ENCODE measurements around the gene SLC6A18.
A peak's percentile ranks its signal among the peaks of the same experiment; 100 is the strongest.

DNA sequence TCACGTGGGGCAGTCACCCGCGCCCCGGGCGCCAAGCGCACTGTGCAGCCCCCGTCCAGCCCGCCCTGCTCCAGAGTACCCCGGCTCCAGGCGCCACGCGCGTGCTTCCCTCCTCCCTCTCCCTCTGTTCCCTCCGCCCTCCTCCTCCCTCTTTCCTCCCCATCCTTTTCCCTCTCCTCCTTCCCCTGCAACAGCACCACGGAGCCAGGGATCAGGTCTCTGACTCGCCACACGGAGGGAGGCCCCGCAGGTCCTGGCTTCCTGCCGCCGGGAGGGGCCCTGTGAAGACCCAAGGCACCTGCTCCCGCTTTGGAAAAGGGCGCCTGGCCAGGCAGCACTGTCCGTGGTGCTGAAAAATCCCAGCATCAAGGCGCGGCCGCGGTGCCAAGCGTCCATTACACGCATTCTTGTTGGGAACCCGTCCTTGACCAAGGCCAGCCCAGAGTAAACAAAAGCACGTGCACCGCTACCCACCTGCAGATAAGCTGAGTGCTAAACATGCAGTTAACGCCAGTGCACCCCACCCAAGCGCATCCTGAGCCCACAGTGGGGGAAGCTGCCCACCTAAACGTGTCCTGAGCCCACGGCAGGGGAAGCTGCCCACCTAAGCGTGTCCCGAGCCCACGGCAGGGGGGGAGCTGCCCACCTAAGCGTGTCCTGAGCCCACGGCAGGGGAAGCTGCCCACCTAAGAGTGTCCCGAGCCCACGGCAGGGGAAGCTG is 21.7 kb downstream of the SLC6A18 start:
- no peak for TF ChIP-seq ZFP36 (IDR thresholded peaks at IDR 0.05; ENCODE audit: borderline replicate concordance, low read depth, low read length, partially characterized antibody)
- 0 out of 2 replicates have a peak, but pooled peaks have one; percentile 30 for TF ChIP-seq MEF2D (CRISPR knock-in tag; IDR thresholded peaks at IDR 0.05)
- TF ChIP-seq, protein P1, sequence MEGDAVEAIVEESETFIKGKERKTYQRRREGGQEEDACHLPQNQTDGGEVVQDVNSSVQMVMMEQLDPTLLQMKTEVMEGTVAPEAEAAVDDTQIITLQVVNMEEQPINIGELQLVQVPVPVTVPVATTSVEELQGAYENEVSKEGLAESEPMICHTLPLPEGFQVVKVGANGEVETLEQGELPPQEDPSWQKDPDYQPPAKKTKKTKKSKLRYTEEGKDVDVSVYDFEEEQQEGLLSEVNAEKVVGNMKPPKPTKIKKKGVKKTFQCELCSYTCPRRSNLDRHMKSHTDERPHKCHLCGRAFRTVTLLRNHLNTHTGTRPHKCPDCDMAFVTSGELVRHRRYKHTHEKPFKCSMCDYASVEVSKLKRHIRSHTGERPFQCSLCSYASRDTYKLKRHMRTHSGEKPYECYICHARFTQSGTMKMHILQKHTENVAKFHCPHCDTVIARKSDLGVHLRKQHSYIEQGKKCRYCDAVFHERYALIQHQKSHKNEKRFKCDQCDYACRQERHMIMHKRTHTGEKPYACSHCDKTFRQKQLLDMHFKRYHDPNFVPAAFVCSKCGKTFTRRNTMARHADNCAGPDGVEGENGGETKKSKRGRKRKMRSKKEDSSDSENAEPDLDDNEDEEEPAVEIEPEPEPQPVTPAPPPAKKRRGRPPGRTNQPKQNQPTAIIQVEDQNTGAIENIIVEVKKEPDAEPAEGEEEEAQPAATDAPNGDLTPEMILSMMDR (CRISPR knock-in tag; IDR thresholded peaks at IDR 0.05), result no peak
- TF ChIP-seq SALL2 (CRISPR knock-in tag; IDR thresholded peaks at IDR 0.05), result peak; percentile 94
- TF ChIP-seq RFXANK (CRISPR knock-in tag; IDR thresholded peaks at IDR 0.05), result no peak
- no peak for TF ChIP-seq SKI (IDR thresholded peaks at IDR 0.05; ENCODE audit: partially characterized antibody)
- TF ChIP-seq MXI1 (IDR thresholded peaks at IDR 0.05; ENCODE audit: borderline replicate concordance, low read depth, low read length), result peak; percentile 24; the same call in 1 of the 3 replicates
- no peak for TF ChIP-seq ELF4 (CRISPR knock-in tag; IDR thresholded peaks at IDR 0.05; ENCODE audit: borderline replicate concordance)
- TF ChIP-seq, protein P2, sequence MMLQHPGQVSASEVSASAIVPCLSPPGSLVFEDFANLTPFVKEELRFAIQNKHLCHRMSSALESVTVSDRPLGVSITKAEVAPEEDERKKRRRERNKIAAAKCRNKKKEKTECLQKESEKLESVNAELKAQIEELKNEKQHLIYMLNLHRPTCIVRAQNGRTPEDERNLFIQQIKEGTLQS (CRISPR knock-in tag; IDR thresholded peaks at IDR 0.05), result 0 out of 2 replicates have a peak, but pooled peaks have one; percentile 12
- TF ChIP-seq SUZ12 (IDR thresholded peaks at IDR 0.05; ENCODE audit: low read depth, low read length), result no peak
- TF ChIP-seq FOXA1 (IDR thresholded peaks at IDR 0.05), result no peak
- TF ChIP-seq FOXA1 (CRISPR knock-in tag; IDR thresholded peaks at IDR 0.05), result peak; percentile 48

Data from HepG2 (cell line).